Pulmonary artery endothelial cell (primary cell): ENCODE measurements around the gene CYBA. TPM values are rescaled to one million over a fixed set of nuclear protein-coding genes. Genes with fewer than 3 reads are reported as not detected.

Source experiments
- DNase-seq: peaks from one replicate; pipeline ENCODE4 v3.0.0-alpha.2; 2011; ENCODE audit warnings: low read depth, low spot score
- total RNA-seq: library from RNA; depleted of rRNA; stranded (reverse); fragments of >200 nt; gene quantifications from 2 replicates; pipeline ENCODE4 v1.2.3, GENCODE V29; 2014

Gene CYBA
- total RNA-seq, 1 donor from 2014 or later, result 34.5 TPM

GRCh38 chr16:88631920-88632586 is 18.8 kb downstream of the CYBA start:
- no peak for DNase-seq

- no peak for DNase-seq
These were observed 19.5 kb downstream of the CYBA start for GRCh38 chr16:88631384-88631783.

- no peak for DNase-seq
These were observed 19.9 kb downstream of the CYBA start for GRCh38 chr16:88630941-88631340.

GRCh38 chr16:88630433-88630832 is 20.4 kb downstream of the CYBA start:
- no peak for DNase-seq

- no peak for DNase-seq
These were observed 21.0 kb downstream of the CYBA start for GRCh38 chr16:88629835-88630234.

GRCh38 chr16:88628512-88628974 is 22.3 kb downstream of the CYBA start:
- no peak for DNase-seq

- no peak for DNase-seq
These were observed 23.1 kb downstream of the CYBA start for GRCh38 chr16:88627531-88628411.

GRCh38 chr16:88626646-88627045 is 24.2 kb downstream of the CYBA start:
- DNase-seq, result no peak

- no peak for DNase-seq
These were observed 25.8 kb downstream of the CYBA start for GRCh38 chr16:88624977-88625576.

GRCh38 chr16:88624481-88624880 is 26.4 kb downstream of the CYBA start:
- DNase-seq, result no peak

- no peak for DNase-seq
These were observed 27.0 kb downstream of the CYBA start for GRCh38 chr16:88623858-88624257.

- no peak for DNase-seq
These were observed 28.0 kb downstream of the CYBA start for GRCh38 chr16:88622866-88623265.

GRCh38 chr16:88622125-88622524 is 28.7 kb downstream of the CYBA start:
- no peak for DNase-seq

- no peak for DNase-seq
These were observed 30.7 kb downstream of the CYBA start for GRCh38 chr16:88619859-88620815.

GRCh38 chr16:88618956-88619667 is 31.7 kb downstream of the CYBA start:
- no peak for DNase-seq

- DNase-seq, result no peak
These were observed 32.5 kb downstream of the CYBA start for GRCh38 chr16:88618182-88618955.

- DNase-seq, result no peak
These were observed 33.4 kb downstream of the CYBA start for GRCh38 chr16:88617268-88618031.

- no peak for DNase-seq
These were observed 34.1 kb downstream of the CYBA start for GRCh38 chr16:88616736-88617135.

- no peak for DNase-seq
These were observed 34.5 kb downstream of the CYBA start for GRCh38 chr16:88616320-88616719.
